GM19351 (cell line): Measurements from ENCODE around the gene OPA1.

Source experiments
- ATAC-seq: cut with Tn5 transposase; IDR thresholded peaks from one replicate; pipeline ENCODE4 v1.9.1; 2021; ENCODE audit warnings: mild to moderate bottlenecking, moderate library complexity; ENCODE audit not compliant: unreplicated experiment

Gene OPA1, protein sequence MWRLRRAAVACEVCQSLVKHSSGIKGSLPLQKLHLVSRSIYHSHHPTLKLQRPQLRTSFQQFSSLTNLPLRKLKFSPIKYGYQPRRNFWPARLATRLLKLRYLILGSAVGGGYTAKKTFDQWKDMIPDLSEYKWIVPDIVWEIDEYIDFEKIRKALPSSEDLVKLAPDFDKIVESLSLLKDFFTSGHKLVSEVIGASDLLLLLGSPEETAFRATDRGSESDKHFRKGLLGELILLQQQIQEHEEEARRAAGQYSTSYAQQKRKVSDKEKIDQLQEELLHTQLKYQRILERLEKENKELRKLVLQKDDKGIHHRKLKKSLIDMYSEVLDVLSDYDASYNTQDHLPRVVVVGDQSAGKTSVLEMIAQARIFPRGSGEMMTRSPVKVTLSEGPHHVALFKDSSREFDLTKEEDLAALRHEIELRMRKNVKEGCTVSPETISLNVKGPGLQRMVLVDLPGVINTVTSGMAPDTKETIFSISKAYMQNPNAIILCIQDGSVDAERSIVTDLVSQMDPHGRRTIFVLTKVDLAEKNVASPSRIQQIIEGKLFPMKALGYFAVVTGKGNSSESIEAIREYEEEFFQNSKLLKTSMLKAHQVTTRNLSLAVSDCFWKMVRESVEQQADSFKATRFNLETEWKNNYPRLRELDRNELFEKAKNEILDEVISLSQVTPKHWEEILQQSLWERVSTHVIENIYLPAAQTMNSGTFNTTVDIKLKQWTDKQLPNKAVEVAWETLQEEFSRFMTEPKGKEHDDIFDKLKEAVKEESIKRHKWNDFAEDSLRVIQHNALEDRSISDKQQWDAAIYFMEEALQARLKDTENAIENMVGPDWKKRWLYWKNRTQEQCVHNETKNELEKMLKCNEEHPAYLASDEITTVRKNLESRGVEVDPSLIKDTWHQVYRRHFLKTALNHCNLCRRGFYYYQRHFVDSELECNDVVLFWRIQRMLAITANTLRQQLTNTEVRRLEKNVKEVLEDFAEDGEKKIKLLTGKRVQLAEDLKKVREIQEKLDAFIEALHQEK

DNA sequence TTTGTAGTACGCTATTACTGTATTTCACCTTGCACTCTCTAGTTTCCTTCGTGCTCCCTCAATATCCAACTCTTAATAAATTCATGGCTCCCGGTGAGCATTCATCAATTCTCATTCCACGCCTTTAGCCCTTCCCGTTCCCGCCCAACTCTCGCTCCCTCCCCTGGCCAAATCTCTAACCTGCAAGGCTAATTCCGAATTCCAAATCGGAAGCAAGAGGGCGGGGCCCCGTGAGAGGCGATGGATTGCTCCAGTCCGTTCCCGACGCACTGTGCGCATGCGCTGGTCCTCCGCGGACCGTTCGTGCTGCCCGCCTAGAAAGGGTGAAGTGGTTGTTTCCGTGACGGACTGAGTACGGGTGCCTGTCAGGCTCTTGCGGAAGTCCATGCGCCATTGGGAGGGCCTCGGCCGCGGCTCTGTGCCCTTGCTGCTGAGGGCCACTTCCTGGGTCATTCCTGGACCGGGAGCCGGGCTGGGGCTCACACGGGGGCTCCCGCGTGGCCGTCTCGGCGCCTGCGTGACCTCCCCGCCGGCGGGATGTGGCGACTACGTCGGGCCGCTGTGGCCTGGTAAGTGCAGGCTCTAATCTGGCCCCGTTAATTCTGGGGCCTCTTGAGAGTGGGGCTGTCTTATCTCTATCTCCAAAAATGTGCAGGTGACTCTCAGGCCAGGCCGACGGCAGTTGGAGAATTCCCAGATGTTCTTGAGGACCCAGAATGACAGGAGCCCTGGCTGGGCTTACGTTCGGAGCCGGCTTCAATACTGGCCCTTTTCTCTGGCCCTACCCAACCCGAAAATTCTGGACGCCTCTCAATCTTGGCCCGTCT, at the start of gene OPA1:
TSS of gene OPA1 (plus strand) at position 368 of the 827 bp plus-strand sequence. CDS start at position 538, 170 bp downstream.
- peak; percentile 96 for ATAC-seq

DNA sequence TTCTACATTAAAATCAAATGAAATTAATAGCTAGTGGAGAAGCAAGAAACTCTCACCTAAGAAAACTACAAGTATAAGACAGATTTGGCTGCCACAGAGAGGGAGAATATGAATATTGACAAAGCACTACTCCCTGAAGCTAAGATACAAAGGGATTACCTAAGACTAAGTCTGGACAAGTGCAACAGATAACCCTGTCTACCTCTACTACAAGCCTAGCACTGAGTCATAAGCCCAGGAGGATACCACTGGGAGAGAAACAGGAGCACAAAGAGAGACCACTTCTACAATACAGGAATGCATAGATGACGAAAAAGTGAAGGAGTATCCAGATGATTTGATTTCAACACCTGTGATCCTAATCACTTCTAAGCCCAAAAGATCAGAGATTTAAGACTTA, 48.7 kb upstream of the OPA1 start:
- no peak for ATAC-seq

DNA sequence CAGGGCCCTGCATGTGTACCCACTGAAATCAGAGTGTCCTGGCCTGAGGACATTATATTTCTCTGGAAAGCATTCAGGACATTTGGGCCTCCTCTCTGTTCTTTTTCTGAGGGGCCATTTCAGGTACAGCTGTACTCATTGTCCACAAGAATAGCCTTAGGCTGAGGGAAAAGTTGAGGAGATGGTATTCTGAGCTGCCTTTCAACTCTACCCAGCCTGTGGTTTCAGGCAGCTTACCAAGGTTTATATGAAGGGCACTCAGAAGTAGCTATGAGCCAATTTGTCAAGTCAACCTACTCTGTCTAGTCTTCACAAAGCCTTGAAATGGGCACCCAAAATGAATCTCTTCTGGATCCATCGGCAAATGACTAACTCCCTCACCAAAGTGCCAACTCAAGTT, 47.7 kb upstream of the OPA1 start:
- no peak for ATAC-seq

DNA sequence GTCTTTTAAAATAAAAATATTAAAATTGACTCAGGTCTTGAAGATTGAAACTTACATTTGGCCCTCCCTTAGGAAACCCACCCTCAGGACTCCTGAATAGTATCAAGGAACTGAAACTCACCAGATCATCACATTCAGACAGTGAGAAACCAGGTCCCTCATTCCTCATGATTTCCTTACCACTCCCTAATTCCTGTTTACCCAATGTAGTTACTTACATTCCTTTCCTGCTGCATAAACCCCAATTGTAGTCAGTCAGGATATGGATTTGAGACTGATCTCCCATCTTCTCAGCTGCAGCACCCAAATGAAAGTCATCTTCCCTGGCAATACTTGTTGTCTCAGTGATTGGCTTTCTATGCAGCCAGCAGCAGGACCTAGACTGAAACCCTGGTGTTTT, 46.9 kb upstream of the OPA1 start:
- ATAC-seq, result no peak

GRCh38 chr3:193548406-193548805, 44.6 kb upstream of the OPA1 start:
- ATAC-seq, result no peak

GRCh38 chr3:193552923-193553322, 40.1 kb upstream of the OPA1 start:
- ATAC-seq, result no peak

- no peak for ATAC-seq
Observed at GRCh38 chr3:193553586-193553985, 39.4 kb upstream of the OPA1 start.

DNA sequence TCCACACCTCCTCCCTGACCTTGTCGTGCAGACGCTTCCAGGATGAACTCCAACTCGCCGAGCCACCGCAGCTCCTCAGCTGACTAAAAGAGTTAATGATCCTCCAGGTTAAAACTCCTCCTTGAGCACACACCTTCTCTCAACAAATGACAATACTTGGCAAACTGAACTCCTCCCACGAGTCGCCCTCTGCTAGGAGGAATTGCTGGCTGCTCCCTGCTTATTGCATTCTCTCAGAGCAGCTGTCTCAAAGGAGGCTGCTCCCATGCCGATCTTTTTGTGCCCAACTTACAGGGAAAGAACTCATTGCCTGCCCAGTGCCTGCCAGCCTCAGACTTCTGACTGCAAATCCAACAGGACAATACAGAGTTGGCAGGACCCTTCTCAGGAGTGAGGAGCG, 38.2 kb upstream of the OPA1 start, which contains the start of gene ATP13A4:
TSS of gene ATP13A4 (minus strand) at position 85 of the 400 bp plus-strand sequence. CDS start 96 bp downstream, outside the sequence.
- ATAC-seq, result no peak

- no peak for ATAC-seq
Observed at GRCh38 chr3:193556841-193557240, 36.2 kb upstream of the OPA1 start.

- ATAC-seq, result no peak
Observed at GRCh38 chr3:193559100-193559499, 33.9 kb upstream of the OPA1 start.

DNA sequence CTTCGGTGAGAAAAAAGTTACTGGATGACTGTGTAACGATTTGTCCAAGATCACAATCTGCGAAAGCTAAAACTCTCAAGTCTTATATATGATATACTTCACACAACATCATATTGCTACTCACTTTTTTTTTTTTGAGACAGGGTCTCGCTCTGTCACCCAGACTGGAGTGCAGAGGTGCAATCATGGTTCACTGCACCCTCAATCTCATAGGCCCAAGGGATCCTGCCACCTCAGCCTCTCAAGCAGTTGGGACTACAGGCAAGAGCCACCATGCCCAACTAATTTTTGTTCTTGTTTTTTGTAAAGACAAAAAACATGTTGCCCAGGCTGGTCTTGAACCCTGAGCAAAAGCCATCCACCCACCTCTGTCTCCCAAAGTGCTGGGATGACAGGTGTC, 32.9 kb upstream of the OPA1 start:
- no peak for ATAC-seq

- ATAC-seq, result no peak
Observed at GRCh38 chr3:193560870-193561269, 32.1 kb upstream of the OPA1 start.

GRCh38 chr3:193563426-193563825, 29.6 kb upstream of the OPA1 start:
- ATAC-seq, result no peak

- ATAC-seq, result no peak
Observed at GRCh38 chr3:193564012-193564411, 29.0 kb upstream of the OPA1 start.

DNA sequence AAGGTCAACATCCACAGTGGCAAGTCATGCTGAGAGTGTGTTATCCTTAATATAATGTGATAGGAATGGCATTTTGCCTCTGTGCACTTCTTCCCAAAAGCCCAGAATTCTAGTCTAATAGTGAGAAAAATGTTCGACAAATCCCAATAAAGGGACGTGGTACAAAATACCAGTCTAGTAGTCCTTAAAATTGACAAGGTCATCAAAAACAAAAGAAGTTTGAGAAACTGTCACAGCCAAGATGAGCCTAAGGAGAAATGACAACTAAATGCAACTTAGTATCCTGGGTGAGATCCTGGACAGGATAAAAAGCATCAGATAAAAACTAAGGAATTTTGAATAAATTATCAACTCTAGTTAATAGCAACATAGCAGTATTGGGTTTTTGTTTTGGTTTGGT, 23.9 kb upstream of the OPA1 start:
- ATAC-seq, result no peak

- ATAC-seq, result peak; percentile 91
Observed at GRCh38 chr3:193572426-193572908, 20.5 kb upstream of the OPA1 start.

GRCh38 chr3:193573403-193574191, 19.4 kb upstream of the OPA1 start:
- ATAC-seq, result no peak

- no peak for ATAC-seq
Observed at GRCh38 chr3:193574488-193575070, 18.4 kb upstream of the OPA1 start.

DNA sequence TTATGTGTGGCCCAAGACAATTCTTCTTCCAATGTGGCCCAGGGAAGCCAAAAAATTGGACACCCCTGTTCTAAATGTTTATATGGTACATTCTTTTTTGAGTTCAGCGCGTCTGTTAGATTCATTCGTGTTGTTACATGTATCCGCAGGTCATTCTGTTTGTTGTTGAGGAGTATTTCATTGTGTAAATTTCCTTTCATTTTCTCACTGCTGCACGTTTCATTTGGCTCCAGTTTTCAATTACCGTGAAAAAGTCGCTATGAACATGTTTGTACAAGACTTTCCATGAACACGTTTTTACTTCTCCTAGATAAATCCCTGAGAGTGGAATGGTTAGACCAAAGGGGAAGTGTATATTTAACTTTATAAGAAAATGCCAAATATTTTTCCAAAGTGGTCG, 7.5 kb upstream of the OPA1 start:
- no peak for ATAC-seq
